Spleen (tissue), 11 donors: Measurements from ENCODE around the gene PINK1. TPM values are rescaled to one million over a fixed set of nuclear protein-coding genes. Genes with fewer than 3 reads are reported as not detected.

Experiments used
- DNase-seq: peaks from one replicate; pipeline ENCODE4 v3.0.0-alpha.2; 2020
- H3K27ac ChIP-seq, 8 donors: fragments of 200-600 bp; sonication (generic) in 7 of 8; 1 replicate in 4 of 8; 2 replicates in 4 of 8; pipeline versions ENCODE4 v1.5.0 to v1.8.0; 2016 to 2021; ENCODE audit warnings: inconsistent platforms in 4 of 8, mild to moderate bottlenecking in 4 of 8, moderate library complexity in 1 of 8
- H3K27me3 ChIP-seq, 7 donors: fragments of 200-600 bp; sonication (generic) in 6 of 7; replicated peaks in 1 of 7; 1 replicate in 4 of 7; 2 replicates in 3 of 7; pipeline versions ENCODE4 v1.5.0 to v1.8.0; 2016 to 2021; ENCODE audit warnings: inconsistent platforms in 3 of 7, mild to moderate bottlenecking in 1 of 7
- H3K36me3 ChIP-seq, 6 donors: fragments of 200-600 bp; sonication (generic) in 5 of 6; 1 replicate in 4 of 6; 2 replicates in 2 of 6; pipeline versions ENCODE4 v1.5.0 to v1.8.0; 2016 to 2021; ENCODE audit warnings: inconsistent platforms in 2 of 6
- H3K4me1 ChIP-seq, 6 donors: fragments of 200-600 bp; sonication (generic) in 5 of 6; 1 replicate in 3 of 6; 2 replicates in 3 of 6; pipeline versions ENCODE4 v1.5.0 to v1.8.0; 2016 to 2021; ENCODE audit warnings: inconsistent platforms in 3 of 6
- H3K4me3 ChIP-seq, 8 donors: fragments of 200-600 bp; sonication (generic) in 7 of 8; 1 replicate in 4 of 8; 2 replicates in 4 of 8; pipeline versions ENCODE4 v1.5.0 to v1.8.0; 2016 to 2021; ENCODE audit warnings: inconsistent platforms in 4 of 8, mild to moderate bottlenecking in 4 of 8, moderate library complexity in 2 of 8
- H3K9me3 ChIP-seq, 8 donors: fragments of 200-600 bp; sonication (generic) in 7 of 8; 1 replicate in 4 of 8; 2 replicates in 4 of 8; pipeline versions ENCODE4 v1.5.0 to v1.8.0; 2016 to 2021; ENCODE audit warnings: inconsistent platforms in 4 of 8
- POLR2A ChIP-seq, 3 donors: fragments of 450-650 bp; IDR thresholded peaks; one replicate each; pipeline ENCODE4 v1.5.1; 2017; ENCODE audit warnings: antibody characterized with exemption in 3 of 3, mild to moderate bottlenecking in 1 of 3
- POLR2AphosphoS5 ChIP-seq, 3 donors: sonication (generic); formaldehyde crosslinking; IDR thresholded peaks; one replicate each; pipeline ENCODE4 v1.5.1; 2017; ENCODE audit warnings: antibody characterized with exemption in 3 of 3
- WGBS, 5 donors: extraction: QIAGEN DNeasy Blood & Tissue Kit in 3 of 5; methylation state at CpG; one replicate each; pipeline versions ENCODE4 v1.1.5 to v1.1.7; 2013 to 2018; 5-methylcytosine and 5-hydroxymethylcytosine counted together
- intact Hi-C: fragments of 100-400 bp; cut with DNase I; formaldehyde crosslinking; loops from one replicate; pipeline ENCODE4 v1.15.0; 2023; ENCODE audit warnings: low total_unique reads
- polyA plus RNA-seq, 3 donors: library from polyadenylated mRNA; stranded (reverse); fragments of 200-250 nt; gene quantifications; one replicate each; pipeline ENCODE4 v1.2.1, GENCODE V29; 2013
- total RNA-seq, 7 donors: library from RNA; depleted of rRNA in 3 of 7; stranded (reverse); fragments of >200 nt in 3 of 7; fragmentation: NEBNext Ultra II Directional in 4 of 7; extraction: Animal tissue kit (Norgen Biotek cat#: 25700) in 4 of 7; gene quantifications; one replicate each; pipeline versions ENCODE4 v1.1.0 to v1.2.1, GENCODE V29; 2016 to 2021
- TF ChIP-seq, protein P1 (sequence below), 11 experiments: fragments of 200-600 bp in 7 of 11; fragments of 450-650 bp in 4 of 11; sonication (generic) in 4 of 11; IDR thresholded peaks in 8 of 11; conservative IDR thresholded peaks in 3 of 11; 1 replicate in 7 of 11; 2 replicates in 4 of 11; pipeline versions ENCODE4 v1.4.0 to v1.8.0; 2016 to 2021; ENCODE audit warnings: antibody characterized with exemption in 11 of 11, inconsistent platforms in 4 of 11, mild to moderate bottlenecking in 1 of 11
- donor health status: healthy with polysubstance abuse.
- donor health status: DM: no; HTN: no; CAD: no; lungs with moderate emphysema.
- donor health status: DM: no; HTN: no; CAD: no.
- donor health status: Bipolar disorder and iron deficiency.
- donor health status: healthy.
- donor health status: DM: no; HTN: no; CAD: no.
- donor health status: DM: yes; HTN: yes; CAD: no.

The PINK1 gene
- total and polyA plus RNA-seq, 10 donors = 20.3 to 73.4 (median 47.9) TPM

- no peaks in the 10 kb centered on the region for H3K27me3 ChIP-seq
- no peak for DNase-seq
- no peaks in the 10 kb centered on the region for H3K36me3 ChIP-seq
- H3K4me1 ChIP-seq = peaks cover 3 to 19% (median 12%) of the 10 kb centered on the region in 6 donors
- intact Hi-C loops = no loop called here
- TF ChIP-seq POLR2A (IDR thresholded peaks at IDR 0.05) (no peak), POLR2AphosphoS5 (IDR thresholded peaks at IDR 0.05) (no peak)
- TF ChIP-seq, protein P1, sequence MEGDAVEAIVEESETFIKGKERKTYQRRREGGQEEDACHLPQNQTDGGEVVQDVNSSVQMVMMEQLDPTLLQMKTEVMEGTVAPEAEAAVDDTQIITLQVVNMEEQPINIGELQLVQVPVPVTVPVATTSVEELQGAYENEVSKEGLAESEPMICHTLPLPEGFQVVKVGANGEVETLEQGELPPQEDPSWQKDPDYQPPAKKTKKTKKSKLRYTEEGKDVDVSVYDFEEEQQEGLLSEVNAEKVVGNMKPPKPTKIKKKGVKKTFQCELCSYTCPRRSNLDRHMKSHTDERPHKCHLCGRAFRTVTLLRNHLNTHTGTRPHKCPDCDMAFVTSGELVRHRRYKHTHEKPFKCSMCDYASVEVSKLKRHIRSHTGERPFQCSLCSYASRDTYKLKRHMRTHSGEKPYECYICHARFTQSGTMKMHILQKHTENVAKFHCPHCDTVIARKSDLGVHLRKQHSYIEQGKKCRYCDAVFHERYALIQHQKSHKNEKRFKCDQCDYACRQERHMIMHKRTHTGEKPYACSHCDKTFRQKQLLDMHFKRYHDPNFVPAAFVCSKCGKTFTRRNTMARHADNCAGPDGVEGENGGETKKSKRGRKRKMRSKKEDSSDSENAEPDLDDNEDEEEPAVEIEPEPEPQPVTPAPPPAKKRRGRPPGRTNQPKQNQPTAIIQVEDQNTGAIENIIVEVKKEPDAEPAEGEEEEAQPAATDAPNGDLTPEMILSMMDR (IDR thresholded peaks at IDR 0.05 in 8 of 11, conservative IDR thresholded peaks at IDR 0.05 in 3 of 11) = no peak
- no peak overlapping the region for H3K27ac ChIP-seq
- no peaks in the 10 kb centered on the region for H3K9me3 ChIP-seq
- H3K4me3 ChIP-seq = no peak overlapping the region
- 85 to 94% (median 90%) methylated on average over 9 of the region's 9 CpGs for WGBS, 5 donors
Measured at GRCh38 chr1:20699558-20699957, 66.3 kb downstream of the PINK1 start.

DNA sequence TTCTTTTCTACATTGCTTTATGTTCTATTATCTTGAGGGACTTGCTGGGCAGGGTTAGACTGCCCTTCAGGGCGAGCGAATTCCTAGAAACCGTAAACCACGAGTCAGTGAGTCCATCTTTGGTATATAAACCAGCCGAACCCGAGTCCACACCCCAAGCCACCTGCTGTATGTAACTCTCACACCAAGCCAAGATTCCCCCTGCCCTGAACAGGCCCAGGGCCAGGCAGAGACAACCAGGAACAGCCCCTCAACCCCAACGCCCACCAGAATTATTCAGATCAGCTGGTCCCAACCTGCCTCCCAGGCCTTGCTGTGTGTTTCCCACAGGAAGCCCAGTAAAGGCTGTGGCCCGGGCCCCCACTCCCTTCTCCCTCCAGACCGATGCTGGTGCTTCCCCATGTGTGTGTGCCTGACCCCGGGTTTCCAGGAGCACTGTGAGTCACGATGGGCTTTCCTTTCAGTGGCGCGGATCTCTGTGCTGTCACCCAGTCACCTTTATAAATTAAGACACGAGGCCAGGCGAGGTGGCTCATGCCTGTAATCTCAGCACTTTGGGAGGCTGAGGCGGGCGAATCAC lies 67.5 kb downstream of the PINK1 start:
- Histone ChIP-seq H3K36me3 (no peaks in the 10 kb centered on the region), H3K4me3 (no peak overlapping the region), H3K4me1 (peaks cover 3 to 19% (median 12%) of the 10 kb centered on the region in 6 donors), H3K27me3 (no peaks in the 10 kb centered on the region), H3K27ac (no peak overlapping the region), H3K9me3 (no peaks in the 10 kb centered on the region)
- WGBS, 5 donors = 82 to 91% (median 85%) methylated on average over 17 of the region's 17 CpGs
- no peak for TF ChIP-seq POLR2AphosphoS5 (IDR thresholded peaks at IDR 0.05)
- TF ChIP-seq POLR2A (IDR thresholded peaks at IDR 0.05) = no peak
- TF ChIP-seq, protein P1 (IDR thresholded peaks at IDR 0.05 in 8 of 11, conservative IDR thresholded peaks at IDR 0.05 in 3 of 11) = no peak
- intact Hi-C loops = no loop called here
- no peak for DNase-seq

Other genes with a start within 250 kb of the PINK1 start
- gene CAMK2N1, start 147.2 kb upstream of the PINK1 start, total RNA-seq = 10 to 100 TPM in 5 of 7 donors, 1 to 10 TPM in 2; 6.7 to 17.2 (median 11.1) TPM
- 1 to 10 TPM; 3.6 to 4.9 (median 4.5) TPM for gene CAMK2N1, start 147.2 kb upstream of the PINK1 start, polyA plus RNA-seq
- gene MUL1, start 125.3 kb upstream of the PINK1 start, total RNA-seq = 10 to 100 TPM; 20.1 to 32.3 (median 25.0) TPM
- 1 to 10 TPM; 2.9 to 9.2 (median 7.3) TPM for gene MUL1, start 125.3 kb upstream of the PINK1 start, polyA plus RNA-seq
- gene FAM43B, start 80.9 kb upstream of the PINK1 start, total RNA-seq = under 1 TPM; 0.27 to 0.97 (median 0.79) TPM
- under 1 TPM; 0.11 to 0.24 (median 0.22) TPM for gene FAM43B, start 80.9 kb upstream of the PINK1 start, polyA plus RNA-seq
- 10 to 100 TPM in 6 of 7 donors, 1 to 10 TPM in 1; 8.5 to 47.2 (median 18.6) TPM for gene CDA, start 44.4 kb upstream of the PINK1 start, total RNA-seq
- 10 to 100 TPM in 1 of 3 donors, 1 to 10 TPM in 2; 4.2 to 18.0 (median 6.0) TPM for gene CDA, start 44.4 kb upstream of the PINK1 start, polyA plus RNA-seq
- gene DDOST, start 27.9 kb downstream of the PINK1 start, total RNA-seq = 100 to 1,000 TPM; 121 to 194 (median 163) TPM
- gene DDOST, start 27.9 kb downstream of the PINK1 start, polyA plus RNA-seq = 100 to 1,000 TPM; 107 to 139 (median 114) TPM
- 10 to 100 TPM; 15.4 to 82.2 (median 57.6) TPM for gene KIF17, start 84.5 kb downstream of the PINK1 start, total RNA-seq
- gene KIF17, start 84.5 kb downstream of the PINK1 start, polyA plus RNA-seq = 10 to 100 TPM in 1 of 3 donors, 1 to 10 TPM in 2; 8.3 to 41.4 (median 8.7) TPM
- under 1 TPM in 2 of 7 donors, not detected in 5; 0.10 to 0.22 TPM for gene SH2D5, start 99.2 kb downstream of the PINK1 start, total RNA-seq
- under 1 TPM; 0.02 to 0.05 (median 0.03) TPM for gene SH2D5, start 99.2 kb downstream of the PINK1 start, polyA plus RNA-seq
- 100 to 1,000 TPM; 170 to 272 (median 199) TPM for gene HP1BP3, start 153.8 kb downstream of the PINK1 start, total RNA-seq
- 10 to 100 TPM; 47.3 to 80.3 (median 65.8) TPM for gene HP1BP3, start 153.8 kb downstream of the PINK1 start, polyA plus RNA-seq